Left lung (tissue), 10 donors: ENCODE results near the gene GOLGB1. TPM values are rescaled to one million over a fixed set of nuclear protein-coding genes. Genes with fewer than 3 reads are reported as not detected.

ENCODE experiments used
- ATAC-seq: fragments of 200-7000 bp; cut with Tn5 transposase; one replicate; pipeline ENCODE4 v1.9.1; 2020; ENCODE audit warnings: moderate library complexity
- DNase-seq, 4 donors: peaks; one replicate each; pipeline ENCODE4 v3.0.0-alpha.2; 2013 to 2020
- H3K27ac ChIP-seq, 2 donors: fragments of 200-600 bp; sonication (generic) in 1 of 2; one replicate each; pipeline versions ENCODE4 v1.5.0 to v1.8.0; 2020 to 2021
- H3K27me3 ChIP-seq, 2 donors: fragments of 200-600 bp; sonication (generic) in 1 of 2; one replicate each; pipeline versions ENCODE4 v1.5.0 to v1.8.0; 2020 to 2021
- H3K36me3 ChIP-seq, 2 donors: fragments of 200-600 bp; sonication (generic) in 1 of 2; one replicate each; pipeline versions ENCODE4 v1.5.0 to v1.8.0; 2020 to 2021
- H3K4me1 ChIP-seq, 2 donors: fragments of 200-600 bp; one replicate each; pipeline ENCODE4 v1.8.0; 2021
- H3K4me3 ChIP-seq, 2 donors: fragments of 200-600 bp; sonication (generic) in 1 of 2; one replicate each; pipeline versions ENCODE4 v1.5.0 to v1.8.0; 2020 to 2021; ENCODE audit warnings: mild to moderate bottlenecking in 1 of 2
- H3K9me3 ChIP-seq, 2 donors: fragments of 200-600 bp; sonication (generic) in 1 of 2; one replicate each; pipeline versions ENCODE4 v1.5.0 to v1.8.0; 2020 to 2021
- CTCF ChIP-seq, 2 donors: fragments of 200-600 bp; sonication (generic) in 1 of 2; IDR thresholded peaks; one replicate each; pipeline versions ENCODE4 v1.5.0 to v1.8.0; 2021; ENCODE audit warnings: antibody characterized with exemption in 2 of 2
- intact Hi-C, 2 donors: fragments of 100-400 bp; cut with DNase I; formaldehyde crosslinking; loops; one replicate each; pipeline versions ENCODE4 v1.11.2 to v1.14.2; 2022
- polyA plus RNA-seq, 6 donors: library from polyadenylated mRNA; unstranded; fragments of 120-200 nt; gene quantifications; one replicate each; pipeline ENCODE4 v1.2.1, GENCODE V29; 2013; ENCODE audit not compliant: insufficient read length in 6 of 6
- total RNA-seq, 2 donors: library from RNA; stranded (reverse); fragmentation: NEBNext Ultra II Directional; extraction: Animal tissue kit (Norgen Biotek cat#: 25700); gene quantifications; one replicate each; pipeline ENCODE4 v1.2.1, GENCODE V29; 2021
- donor health status: DM: no; HTN: yes; CAD: no.
- donor health status: DM: no; HTN: no; CAD: no.

GOLGB1 gene
- total and polyA plus RNA-seq, 8 donors: 45.9 to 75.7 (median 71.0) TPM

GRCh38 chr3:121740896-121741295 is 8.6 kb downstream of the GOLGB1 start:
- intact Hi-C loops: no loop called here
- Histone ChIP-seq H3K36me3 (no peaks in the 10 kb centered on the region), H3K9me3 (peaks cover 2 to 5% of the 10 kb centered on the region in 2 donors), H3K27me3 (no peaks in the 10 kb centered on the region), H3K27ac (no peak overlapping the region), H3K4me1 (peaks cover 0 to 3% of the 10 kb centered on the region in 2 donors), H3K4me3 (no peak overlapping the region)
- no peak for ATAC-seq
- TF ChIP-seq CTCF (IDR thresholded peaks at IDR 0.05): no peak
- no peak for DNase-seq

GRCh38 chr3:121739902-121740301 is 9.6 kb downstream of the GOLGB1 start:
- Histone ChIP-seq H3K4me1 (peaks cover 0 to 3% of the 10 kb centered on the region in 2 donors), H3K27me3 (no peaks in the 10 kb centered on the region), H3K27ac (no peak overlapping the region), H3K4me3 (no peak overlapping the region), H3K9me3 (peaks cover 2 to 5% of the 10 kb centered on the region in 2 donors), H3K36me3 (no peaks in the 10 kb centered on the region)
- intact Hi-C loops: no loop called here
- no peak for ATAC-seq
- no peak for DNase-seq
- no peak for TF ChIP-seq CTCF (IDR thresholded peaks at IDR 0.05)

- H3K4me1 ChIP-seq: peaks cover 0 to 3% of the 10 kb centered on the region in 2 donors
- no peak for ATAC-seq
- TF ChIP-seq CTCF (IDR thresholded peaks at IDR 0.05): no peak
- DNase-seq: no peak
- H3K27me3 ChIP-seq: no peaks in the 10 kb centered on the region
- H3K4me3 ChIP-seq: no peak overlapping the region
- H3K27ac ChIP-seq: no peak overlapping the region
- peaks cover 0 to 2% of the 10 kb centered on the region in 2 donors for H3K9me3 ChIP-seq
- intact Hi-C loops: no loop called here
- no peaks in the 10 kb centered on the region for H3K36me3 ChIP-seq
These were observed 11.9 kb downstream of the GOLGB1 start for GRCh38 chr3:121737644-121738043.

- DNase-seq (no peak), ATAC-seq (no peak)
- intact Hi-C loops: no loop called here
- Histone ChIP-seq H3K4me3 (no peak overlapping the region), H3K36me3 (no peaks in the 10 kb centered on the region), H3K9me3 (no peaks in the 10 kb centered on the region), H3K27me3 (no peaks in the 10 kb centered on the region), H3K27ac (no peak overlapping the region), H3K4me1 (peaks cover 2 to 3% of the 10 kb centered on the region in 2 donors)
- no peak for TF ChIP-seq CTCF (IDR thresholded peaks at IDR 0.05)
These were observed 13.4 kb downstream of the GOLGB1 start for GRCh38 chr3:121736112-121736511.

- no peak for DNase-seq
- no peak for ATAC-seq
- no peaks in the 10 kb centered on the region for H3K9me3 ChIP-seq
- no peak for TF ChIP-seq CTCF (IDR thresholded peaks at IDR 0.05)
- no peak overlapping the region for H3K27ac ChIP-seq
- H3K36me3 ChIP-seq: no peaks in the 10 kb centered on the region
- H3K4me1 ChIP-seq: peaks cover 0 to 3% of the 10 kb centered on the region in 2 donors
- intact Hi-C loops: no loop called here
- H3K4me3 ChIP-seq: no peak overlapping the region
- H3K27me3 ChIP-seq: no peaks in the 10 kb centered on the region
These were observed 14.4 kb downstream of the GOLGB1 start for GRCh38 chr3:121735047-121735696.
